Spleen (tissue), 7 donors: ENCODE results near the gene ZNF844.

Experiments used
- POLR2A ChIP-seq, 3 donors: fragments of 450-650 bp; IDR thresholded peaks; one replicate each; pipeline ENCODE4 v1.5.1; 2017; ENCODE audit warnings: antibody characterized with exemption in 3 of 3, mild to moderate bottlenecking in 1 of 3
- POLR2AphosphoS5 ChIP-seq, 3 donors: sonication (generic); formaldehyde crosslinking; IDR thresholded peaks; one replicate each; pipeline ENCODE4 v1.5.1; 2017; ENCODE audit warnings: antibody characterized with exemption in 3 of 3
- TF ChIP-seq, protein P1 (sequence below), 11 experiments: fragments of 200-600 bp in 7 of 11; fragments of 450-650 bp in 4 of 11; sonication (generic) in 4 of 11; IDR thresholded peaks in 8 of 11; conservative IDR thresholded peaks in 3 of 11; 1 replicate in 7 of 11; 2 replicates in 4 of 11; pipeline versions ENCODE4 v1.4.0 to v1.8.0; 2016 to 2021; ENCODE audit warnings: antibody characterized with exemption in 11 of 11, inconsistent platforms in 4 of 11, mild to moderate bottlenecking in 1 of 11
- donor health status: DM: no; HTN: no; CAD: no; lungs with moderate emphysema.
- donor health status: DM: no; HTN: no; CAD: no.
- donor health status: DM: no; HTN: no; CAD: no.

DNA sequence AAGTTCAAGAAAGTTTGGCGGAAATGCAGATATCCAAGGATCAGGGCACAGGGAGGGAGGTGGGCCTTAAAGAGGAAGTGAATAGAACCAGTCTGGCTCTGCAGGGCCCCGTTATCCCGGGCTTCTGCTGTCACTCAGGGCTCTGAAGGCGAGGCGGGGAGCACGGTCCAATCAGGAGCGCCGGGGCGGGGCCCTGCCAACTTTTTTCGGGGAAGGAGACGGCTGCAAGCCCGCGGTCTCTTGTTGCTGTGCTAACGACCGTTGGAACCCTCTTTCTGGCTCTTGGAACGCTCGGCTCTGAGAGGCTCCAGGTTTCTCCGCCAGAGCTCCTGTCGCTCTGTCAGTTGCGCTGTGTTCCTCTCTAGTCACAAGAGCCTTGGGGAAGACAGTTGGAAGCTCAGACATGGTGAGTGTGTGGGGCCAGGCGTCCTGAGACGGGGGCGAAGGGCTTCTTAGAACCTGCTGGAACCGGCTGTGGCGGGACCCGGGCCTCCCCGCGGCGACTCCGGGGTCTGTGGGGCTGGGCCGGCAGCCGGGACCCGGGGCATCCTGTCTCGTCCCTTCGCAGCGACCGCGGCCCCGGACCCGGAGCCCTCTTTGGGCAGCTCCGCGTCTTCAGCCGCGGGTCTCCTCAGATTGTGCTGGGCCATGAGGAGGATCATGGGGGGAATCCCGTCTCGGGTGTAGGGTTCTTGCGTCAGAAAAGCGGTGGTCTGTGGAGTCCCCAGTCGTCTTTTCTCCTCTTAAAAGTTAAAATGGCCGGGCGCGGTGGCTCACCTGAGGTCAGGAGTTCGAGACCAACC, 27.7 kb downstream of the ZNF844 start:
- TF ChIP-seq, protein P1, sequence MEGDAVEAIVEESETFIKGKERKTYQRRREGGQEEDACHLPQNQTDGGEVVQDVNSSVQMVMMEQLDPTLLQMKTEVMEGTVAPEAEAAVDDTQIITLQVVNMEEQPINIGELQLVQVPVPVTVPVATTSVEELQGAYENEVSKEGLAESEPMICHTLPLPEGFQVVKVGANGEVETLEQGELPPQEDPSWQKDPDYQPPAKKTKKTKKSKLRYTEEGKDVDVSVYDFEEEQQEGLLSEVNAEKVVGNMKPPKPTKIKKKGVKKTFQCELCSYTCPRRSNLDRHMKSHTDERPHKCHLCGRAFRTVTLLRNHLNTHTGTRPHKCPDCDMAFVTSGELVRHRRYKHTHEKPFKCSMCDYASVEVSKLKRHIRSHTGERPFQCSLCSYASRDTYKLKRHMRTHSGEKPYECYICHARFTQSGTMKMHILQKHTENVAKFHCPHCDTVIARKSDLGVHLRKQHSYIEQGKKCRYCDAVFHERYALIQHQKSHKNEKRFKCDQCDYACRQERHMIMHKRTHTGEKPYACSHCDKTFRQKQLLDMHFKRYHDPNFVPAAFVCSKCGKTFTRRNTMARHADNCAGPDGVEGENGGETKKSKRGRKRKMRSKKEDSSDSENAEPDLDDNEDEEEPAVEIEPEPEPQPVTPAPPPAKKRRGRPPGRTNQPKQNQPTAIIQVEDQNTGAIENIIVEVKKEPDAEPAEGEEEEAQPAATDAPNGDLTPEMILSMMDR (IDR thresholded peaks at IDR 0.05 in 8 of 11, conservative IDR thresholded peaks at IDR 0.05 in 3 of 11) = no peak
- TF ChIP-seq POLR2AphosphoS5 (IDR thresholded peaks at IDR 0.05) (peak; percentile 26 to 76 (median 69)), POLR2A (IDR thresholded peaks at IDR 0.05) (no peak)
